Measurements from ENCODE around the gene EME1.
"Not testable (repeated sequence)": the region's sequence is repeated elsewhere in the genome, so short reads cannot be mapped to it uniquely, and the experiment has no call there.

The EME1 gene

GRCh38 chr17:50331085-50331791, 41.8 kb upstream of the EME1 start:
- no peak for TF ChIP-seq CTCF (IDR thresholded peaks at IDR 0.05; ENCODE audit: low read depth, low read length, missing control alignments)
- no peak overlapping the region for H3K4me3 ChIP-seq (replicated peaks; ENCODE audit: low read depth, low read length)
- DNase-seq (ENCODE audit: extremely low read depth, low read depth) = no peak

- TF ChIP-seq CTCF (IDR thresholded peaks at IDR 0.05; ENCODE audit: low read depth, low read length, missing control alignments) = no peak
- H3K4me3 ChIP-seq (replicated peaks; ENCODE audit: low read depth, low read length) = no peak overlapping the region
- DNase-seq (ENCODE audit: extremely low read depth, low read depth) = no peak
Measured at GRCh38 chr17:50332196-50332595, 40.8 kb upstream of the EME1 start.

- peak; percentile 13 for TF ChIP-seq CTCF (IDR thresholded peaks at IDR 0.05; ENCODE audit: low read depth, low read length, missing control alignments)
- not testable (repeated sequence) for H3K4me3 ChIP-seq (replicated peaks; ENCODE audit: low read depth, low read length); DNase-seq (ENCODE audit: extremely low read depth, low read depth)
Measured at GRCh38 chr17:50333291-50334057, 39.6 kb upstream of the EME1 start.

GRCh38 chr17:50337956-50338355, 35.1 kb upstream of the EME1 start:
- H3K4me3 ChIP-seq (replicated peaks; ENCODE audit: low read depth, low read length) = no peak overlapping the region
- TF ChIP-seq CTCF (IDR thresholded peaks at IDR 0.05; ENCODE audit: low read depth, low read length, missing control alignments) = no peak
- DNase-seq (ENCODE audit: extremely low read depth, low read depth) = no peak

GRCh38 chr17:50338645-50339044, 34.4 kb upstream of the EME1 start:
- H3K4me3 ChIP-seq (replicated peaks; ENCODE audit: low read depth, low read length) = no peak overlapping the region
- no peak for DNase-seq (ENCODE audit: extremely low read depth, low read depth)
- no peak for TF ChIP-seq CTCF (IDR thresholded peaks at IDR 0.05; ENCODE audit: low read depth, low read length, missing control alignments)

- no peak overlapping the region for H3K4me3 ChIP-seq (replicated peaks; ENCODE audit: low read depth, low read length)
- no peak for DNase-seq (ENCODE audit: extremely low read depth, low read depth)
- TF ChIP-seq CTCF (IDR thresholded peaks at IDR 0.05; ENCODE audit: low read depth, low read length, missing control alignments) = no peak
Measured at GRCh38 chr17:50339381-50339780, 33.6 kb upstream of the EME1 start.

Measured in HFF-Myc (cell line).